ENCODE data around the gene EFEMP1.

Gene EFEMP1

GRCh38 chr2:55896633-55897032 is 26.9 kb downstream of the EFEMP1 start:
- no peak for DNase-seq

- no peak for DNase-seq
Measured at GRCh38 chr2:55894720-55895119, 28.9 kb downstream of the EFEMP1 start.

GRCh38 chr2:55891671-55892094 is 31.9 kb downstream of the EFEMP1 start:
- no peak for DNase-seq

- no peak for DNase-seq
Measured at GRCh38 chr2:55888936-55889335, 34.6 kb downstream of the EFEMP1 start.

GRCh38 chr2:55887901-55888624 is 35.5 kb downstream of the EFEMP1 start:
- no peak for DNase-seq

GRCh38 chr2:55887351-55887750 is 36.2 kb downstream of the EFEMP1 start:
- no peak for DNase-seq

GRCh38 chr2:55885944-55886281 is 37.7 kb downstream of the EFEMP1 start:
- DNase-seq = no peak

- no peak for DNase-seq
Measured at GRCh38 chr2:55885127-55885943, 38.2 kb downstream of the EFEMP1 start.

GRCh38 chr2:55883829-55884228 is 39.8 kb downstream of the EFEMP1 start:
- DNase-seq = no peak

GRCh38 chr2:55883357-55883756 is 40.2 kb downstream of the EFEMP1 start:
- no peak for DNase-seq

- no peak for DNase-seq
Measured at GRCh38 chr2:55882954-55883353, 40.6 kb downstream of the EFEMP1 start.

GRCh38 chr2:55880416-55881143 is 43.0 kb downstream of the EFEMP1 start:
- DNase-seq = no peak

- DNase-seq = no peak
Measured at GRCh38 chr2:55879976-55880375, 43.6 kb downstream of the EFEMP1 start.

- DNase-seq = no peak
Measured at GRCh38 chr2:55877087-55877436, 46.5 kb downstream of the EFEMP1 start.

- no peak for DNase-seq
Measured at GRCh38 chr2:55876429-55877086, 47.0 kb downstream of the EFEMP1 start.

GRCh38 chr2:55875434-55876135 is 48.0 kb downstream of the EFEMP1 start:
- DNase-seq = no peak

- no peak for DNase-seq
Measured at GRCh38 chr2:55874338-55874737, 49.2 kb downstream of the EFEMP1 start.

- DNase-seq = no peak
Measured at GRCh38 chr2:55871637-55872036, 51.9 kb downstream of the EFEMP1 start.

GRCh38 chr2:55869637-55870325 is 53.8 kb downstream of the EFEMP1 start:
- no peak for DNase-seq

GRCh38 chr2:55865096-55865835 is 58.3 kb downstream of the EFEMP1 start:
- DNase-seq = no peak

Data from stimulated activated CD4-positive, alpha-beta T cell treated with anti-CD3 and anti-CD28 coated beads, Interleukin-4, amount 100 ng/mL, for 24 hours (primary cell).